Activated T-helper 17 cell treated with anti-CD3 and anti-CD28 coated beads, Interleukin-2, amount 50 U/mL, for 72 hours (primary cell): ENCODE data around the gene KCTD2. TPM values are rescaled to one million over a fixed set of nuclear protein-coding genes. Genes with fewer than 3 reads are reported as not detected.
"Not testable (repeated sequence)": the region's sequence is repeated elsewhere in the genome, so short reads cannot be mapped to it uniquely, and the experiment has no call there.

Experiments
- ATAC-seq: fragments of 150-1000 bp; cut with Tn5 transposase; replicated peaks from 2 replicates; pipeline ENCODE4 v1.10.0; 2021; ENCODE audit warnings: mild to moderate bottlenecking, moderate library complexity
- H3K27ac Mint-ChIP-seq: one replicate; pipeline ENCODE4 v1.8.0; 2022; ENCODE audit warnings: mixed read lengths
- H3K27me3 Mint-ChIP-seq: one replicate; pipeline ENCODE4 v1.8.0; 2022; ENCODE audit warnings: mixed read lengths
- H3K36me3 Mint-ChIP-seq: one replicate; pipeline ENCODE4 v1.8.0; 2022; ENCODE audit warnings: low read depth, mild to moderate bottlenecking, mixed read lengths
- H3K4me1 Mint-ChIP-seq: one replicate; pipeline ENCODE4 v1.8.0; 2022; ENCODE audit warnings: mixed read lengths
- H3K4me3 Mint-ChIP-seq: one replicate; pipeline ENCODE4 v1.8.0; 2022; ENCODE audit warnings: mild to moderate bottlenecking, mixed read lengths
- H3K9me3 Mint-ChIP-seq: one replicate; pipeline ENCODE4 v1.8.0; 2022; ENCODE audit warnings: mixed read lengths
- total RNA-seq, 2 donors: library from RNA; stranded (reverse); gene quantifications; one replicate each; pipeline ENCODE4 v1.2.3, GENCODE V29; 2022

KCTD2 gene
- total RNA-seq, 2 donors from 2014 or later: 21.3 to 22.1 TPM

- Mint-ChIP-seq H3K36me3 (peaks cover 34% of the 10 kb centered on the region), H3K4me3 (peak overlapping the region; percentile 71), H3K27me3 (no peaks in the 10 kb centered on the region), H3K4me1 (peaks cover 35% of the 10 kb centered on the region), H3K9me3 (no peaks in the 10 kb centered on the region), H3K27ac (peak overlapping the region; percentile 99)
- ATAC-seq: peak; percentile 50
Measured at GRCh38 chr17:75033346-75034235, 13.4 kb upstream of the KCTD2 start.

GRCh38 chr17:75034236-75034908 is 12.7 kb upstream of the KCTD2 start:
- Mint-ChIP-seq H3K9me3 (no peaks in the 10 kb centered on the region), H3K36me3 (peaks cover 42% of the 10 kb centered on the region), H3K4me3 (peak overlapping the region; percentile 71), H3K27me3 (no peaks in the 10 kb centered on the region), H3K27ac (peak overlapping the region; percentile 99), H3K4me1 (peaks cover 35% of the 10 kb centered on the region)
- peak; percentile 65 for ATAC-seq

GRCh38 chr17:75036643-75037268 is 10.3 kb upstream of the KCTD2 start:
- Mint-ChIP-seq H3K27me3 (no peaks in the 10 kb centered on the region), H3K36me3 (peaks cover 66% of the 10 kb centered on the region), H3K4me1 (peaks cover 42% of the 10 kb centered on the region), H3K27ac (peak overlapping the region; percentile 79), H3K4me3 (peak overlapping the region; percentile 71), H3K9me3 (no peaks in the 10 kb centered on the region)
- peak; percentile 68 for ATAC-seq

DNA sequence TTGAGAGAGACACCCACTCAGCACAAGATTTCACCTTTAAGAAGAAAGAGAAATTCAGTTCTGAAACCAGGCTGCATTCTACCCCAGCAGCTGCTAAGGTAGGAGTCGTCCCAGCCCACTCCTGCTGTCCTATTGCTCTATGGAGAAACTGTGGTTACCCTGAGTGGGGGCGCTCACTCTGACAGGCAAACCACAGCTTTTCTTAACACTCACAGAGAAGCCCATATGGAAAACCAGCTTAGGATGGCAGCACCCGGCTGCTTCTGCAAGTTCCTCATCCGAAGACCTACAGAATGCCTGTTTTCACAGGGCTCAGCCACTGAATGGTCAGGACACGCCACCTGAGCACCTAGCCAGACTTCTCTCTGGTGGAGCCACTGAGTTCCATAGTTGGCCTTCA is 7.8 kb upstream of the KCTD2 start:
- Mint-ChIP-seq H3K4me3 (no peak overlapping the region), H3K4me1 (peaks cover 24% of the 10 kb centered on the region), H3K9me3 (no peaks in the 10 kb centered on the region), H3K27ac (peak overlapping the region; percentile 7), H3K36me3 (peaks cover 66% of the 10 kb centered on the region), H3K27me3 (no peaks in the 10 kb centered on the region)
- no peak for ATAC-seq

DNA sequence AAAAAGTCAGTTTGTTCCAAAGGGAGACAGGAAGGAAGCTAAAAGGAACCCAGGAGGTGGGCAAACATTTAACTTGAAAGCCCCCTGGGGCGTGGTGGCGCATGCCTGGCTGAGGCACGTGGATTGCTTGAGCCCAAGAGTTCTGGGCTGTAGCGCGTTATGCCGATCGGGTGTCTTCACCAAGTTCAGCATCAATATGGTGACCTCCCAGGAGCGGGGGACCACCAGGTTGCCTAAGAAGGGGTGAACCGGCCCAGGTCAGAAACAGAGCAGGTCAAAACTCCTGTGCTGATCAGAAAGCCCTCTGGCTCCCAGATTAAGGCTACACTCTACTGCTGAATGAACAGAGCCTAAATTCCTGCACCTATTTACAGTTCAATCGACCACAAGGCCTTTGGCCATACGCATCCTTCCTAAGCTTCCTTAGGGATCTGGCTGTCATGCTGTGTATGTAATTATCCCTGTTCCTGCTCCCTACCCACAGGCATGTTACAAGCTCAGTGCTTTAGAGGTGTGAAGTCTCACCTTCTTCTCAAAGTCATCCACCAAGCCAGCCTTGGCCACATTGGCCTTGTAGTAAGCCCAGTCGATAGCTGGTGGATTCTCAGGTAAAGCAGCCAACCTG is 5.3 kb upstream of the KCTD2 start:
- Mint-ChIP-seq H3K27ac (no peak overlapping the region), H3K4me3 (no peak overlapping the region), H3K36me3 (peaks cover 59% of the 10 kb centered on the region), H3K4me1 (peaks cover 13% of the 10 kb centered on the region), H3K9me3 (no peaks in the 10 kb centered on the region), H3K27me3 (no peaks in the 10 kb centered on the region)
- ATAC-seq: no peak

GRCh38 chr17:75043789-75044188 is 3.2 kb upstream of the KCTD2 start:
- not testable (repeated sequence) for H3K9me3 Mint-ChIP-seq, H3K27ac Mint-ChIP-seq

GRCh38 chr17:75044716-75045115 is 2.3 kb upstream of the KCTD2 start:
- no peak for ATAC-seq
- peaks cover 20% of the 10 kb centered on the region for H3K4me1 Mint-ChIP-seq

More at GRCh38 chr17:75043789-75044188, 3.2 kb upstream of the KCTD2 start:
- not testable (repeated sequence) for ATAC-seq, H3K4me3 Mint-ChIP-seq, H3K27me3 Mint-ChIP-seq
- Mint-ChIP-seq H3K36me3 (peaks cover 54% of the 10 kb centered on the region), H3K4me1 (peaks cover 17% of the 10 kb centered on the region)

DNA sequence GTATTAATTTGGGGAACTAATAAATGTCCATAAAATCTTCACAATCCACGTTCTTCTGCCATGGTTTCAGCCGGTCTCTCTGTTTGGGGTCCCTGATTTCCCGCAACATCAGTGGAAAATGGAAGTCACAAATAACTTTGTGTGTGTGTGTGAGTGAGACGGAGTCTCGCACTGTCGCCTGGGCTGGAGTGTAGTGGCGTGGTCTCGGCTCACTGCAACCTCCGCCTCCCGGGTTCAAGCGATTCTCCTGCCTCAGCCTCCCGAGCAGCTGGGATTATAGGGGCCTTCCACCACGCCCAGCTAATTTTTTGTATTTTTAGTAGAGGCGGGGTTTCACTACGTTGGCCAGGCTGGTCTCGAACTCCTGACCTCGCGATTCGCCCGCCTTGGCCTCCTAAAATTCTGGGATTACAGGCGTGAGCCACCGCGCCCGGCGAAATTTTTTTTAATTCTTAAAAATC is 1.0 kb upstream of the KCTD2 start:
- not testable (repeated sequence) for H3K9me3 Mint-ChIP-seq, ATAC-seq, H3K27me3 Mint-ChIP-seq
- peaks cover 48% of the 10 kb centered on the region for H3K36me3 Mint-ChIP-seq
- peaks cover 16% of the 10 kb centered on the region for H3K4me1 Mint-ChIP-seq
- H3K27ac Mint-ChIP-seq: peak overlapping the region; percentile 96
- H3K4me3 Mint-ChIP-seq: peak overlapping the region; percentile 92

More at GRCh38 chr17:75044716-75045115, 2.3 kb upstream of the KCTD2 start:
- H3K9me3 Mint-ChIP-seq: no peaks in the 10 kb centered on the region
- H3K4me3 Mint-ChIP-seq: peak overlapping the region; percentile 92
- no peaks in the 10 kb centered on the region for H3K27me3 Mint-ChIP-seq
- peak overlapping the region; percentile 52 for H3K27ac Mint-ChIP-seq
- H3K36me3 Mint-ChIP-seq: peaks cover 48% of the 10 kb centered on the region

- H3K9me3 Mint-ChIP-seq: no peaks in the 10 kb centered on the region
- ATAC-seq: peak; percentile 3
- peaks cover 16% of the 10 kb centered on the region for H3K4me1 Mint-ChIP-seq
Measured at GRCh38 chr17:75047398-75048098, 523 bp downstream of the KCTD2 start.

DNA sequence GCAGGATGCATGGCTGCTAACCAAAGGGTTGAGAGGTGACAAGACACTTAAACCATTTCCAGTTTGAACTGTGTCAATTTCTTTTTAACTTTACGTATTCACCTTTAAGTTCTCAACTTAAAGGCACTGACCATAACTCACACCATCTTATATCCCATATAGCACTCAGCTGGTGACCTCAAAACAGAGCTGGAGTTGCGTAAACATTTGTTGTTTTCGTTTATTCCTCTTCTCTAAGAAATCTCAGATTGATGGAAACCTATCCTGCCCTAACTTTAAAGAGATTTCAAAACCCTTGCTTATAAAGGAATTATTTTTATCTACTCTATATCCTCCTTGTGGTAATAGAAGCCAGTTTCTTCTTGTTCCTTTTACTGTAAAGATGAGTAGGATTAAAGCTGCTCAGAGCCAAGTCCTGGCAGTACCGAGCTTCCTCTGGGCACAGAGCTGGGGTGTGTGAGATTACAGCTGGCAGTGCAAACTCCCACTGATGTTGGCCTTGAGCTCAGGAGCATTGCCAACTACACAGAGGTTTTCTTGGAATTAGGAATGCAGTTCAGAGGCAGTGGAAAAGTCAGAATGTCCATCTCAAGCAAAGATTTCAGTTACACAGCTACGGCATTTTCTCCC is 1.3 kb downstream of the KCTD2 start:
- H3K4me3 Mint-ChIP-seq: peak overlapping the region; percentile 92
- H3K36me3 Mint-ChIP-seq: peaks cover 54% of the 10 kb centered on the region
- peaks cover 16% of the 10 kb centered on the region for H3K4me1 Mint-ChIP-seq
- ATAC-seq: no peak
- peak overlapping the region; percentile 90 for H3K27ac Mint-ChIP-seq
- no peaks in the 10 kb centered on the region for H3K27me3 Mint-ChIP-seq
- H3K9me3 Mint-ChIP-seq: no peaks in the 10 kb centered on the region

More at GRCh38 chr17:75047398-75048098, 523 bp downstream of the KCTD2 start:
- H3K4me3 Mint-ChIP-seq: peak overlapping the region; percentile 92
- peak overlapping the region; percentile 90 for H3K27ac Mint-ChIP-seq
- no peaks in the 10 kb centered on the region for H3K27me3 Mint-ChIP-seq
- H3K36me3 Mint-ChIP-seq: peaks cover 48% of the 10 kb centered on the region

DNA sequence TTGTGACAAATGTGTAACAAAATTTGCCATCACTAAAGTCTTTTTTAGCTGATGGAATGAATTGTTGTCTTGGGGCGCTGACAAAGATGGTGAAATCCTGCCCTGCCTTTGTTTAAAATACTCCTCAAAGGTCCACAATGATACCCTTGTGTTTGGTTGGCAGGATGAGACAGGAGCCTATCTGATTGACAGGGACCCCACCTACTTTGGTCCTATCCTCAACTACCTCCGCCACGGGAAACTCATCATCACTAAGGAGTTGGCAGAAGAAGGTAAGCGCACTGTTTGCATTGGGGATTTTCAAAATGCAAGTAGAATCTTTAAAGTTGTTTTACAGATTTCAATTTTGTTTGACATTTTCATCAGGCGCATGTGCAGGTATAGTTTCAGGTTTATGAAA is 2.0 kb downstream of the KCTD2 start:
- no peak overlapping the region for H3K27ac Mint-ChIP-seq
- H3K27me3 Mint-ChIP-seq: no peaks in the 10 kb centered on the region
- H3K4me3 Mint-ChIP-seq: peak overlapping the region; percentile 92
- H3K4me1 Mint-ChIP-seq: peaks cover 16% of the 10 kb centered on the region
- peaks cover 61% of the 10 kb centered on the region for H3K36me3 Mint-ChIP-seq
- no peaks in the 10 kb centered on the region for H3K9me3 Mint-ChIP-seq
- no peak for ATAC-seq

GRCh38 chr17:75049706-75050105 is 2.7 kb downstream of the KCTD2 start:
- ATAC-seq: no peak
- H3K27me3 Mint-ChIP-seq: no peaks in the 10 kb centered on the region
- H3K4me1 Mint-ChIP-seq: peaks cover 16% of the 10 kb centered on the region
- no peaks in the 10 kb centered on the region for H3K9me3 Mint-ChIP-seq
- peak overlapping the region; percentile 92 for H3K4me3 Mint-ChIP-seq
- H3K36me3 Mint-ChIP-seq: peaks cover 65% of the 10 kb centered on the region
- no peak overlapping the region for H3K27ac Mint-ChIP-seq

DNA sequence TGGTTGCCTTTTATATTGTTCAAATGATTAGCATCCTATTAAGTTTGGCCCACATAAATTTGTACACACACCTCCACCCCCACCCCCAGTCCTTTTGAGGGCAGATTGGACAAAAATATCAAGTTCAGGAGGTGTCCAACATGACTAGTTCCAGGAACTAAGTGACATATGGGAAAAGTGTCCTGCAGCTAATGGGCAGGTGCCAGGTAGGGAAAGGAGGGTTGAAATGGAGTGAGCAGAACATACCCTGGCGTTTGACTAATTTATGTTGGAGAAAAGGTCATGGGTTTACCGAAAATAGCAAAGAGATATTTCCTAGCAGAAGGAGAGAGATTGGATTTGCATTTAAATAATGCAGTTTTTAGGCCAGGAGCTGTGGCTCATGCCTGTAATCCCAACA is 4.9 kb downstream of the KCTD2 start:
- H3K9me3 Mint-ChIP-seq: no peaks in the 10 kb centered on the region
- H3K27ac Mint-ChIP-seq: no peak overlapping the region
- ATAC-seq: no peak
- H3K4me1 Mint-ChIP-seq: peaks cover 11% of the 10 kb centered on the region
- no peaks in the 10 kb centered on the region for H3K27me3 Mint-ChIP-seq
- H3K4me3 Mint-ChIP-seq: no peak overlapping the region
- peaks cover 81% of the 10 kb centered on the region for H3K36me3 Mint-ChIP-seq
